ENCODE measurements around the gene ZNF304. TPM values are rescaled to one million over a fixed set of nuclear protein-coding genes. Genes with fewer than 3 reads are reported as not detected.

The ZNF304 gene
- total RNA-seq, 1 experiment from 2014 or later = 11.4 TPM

DNA sequence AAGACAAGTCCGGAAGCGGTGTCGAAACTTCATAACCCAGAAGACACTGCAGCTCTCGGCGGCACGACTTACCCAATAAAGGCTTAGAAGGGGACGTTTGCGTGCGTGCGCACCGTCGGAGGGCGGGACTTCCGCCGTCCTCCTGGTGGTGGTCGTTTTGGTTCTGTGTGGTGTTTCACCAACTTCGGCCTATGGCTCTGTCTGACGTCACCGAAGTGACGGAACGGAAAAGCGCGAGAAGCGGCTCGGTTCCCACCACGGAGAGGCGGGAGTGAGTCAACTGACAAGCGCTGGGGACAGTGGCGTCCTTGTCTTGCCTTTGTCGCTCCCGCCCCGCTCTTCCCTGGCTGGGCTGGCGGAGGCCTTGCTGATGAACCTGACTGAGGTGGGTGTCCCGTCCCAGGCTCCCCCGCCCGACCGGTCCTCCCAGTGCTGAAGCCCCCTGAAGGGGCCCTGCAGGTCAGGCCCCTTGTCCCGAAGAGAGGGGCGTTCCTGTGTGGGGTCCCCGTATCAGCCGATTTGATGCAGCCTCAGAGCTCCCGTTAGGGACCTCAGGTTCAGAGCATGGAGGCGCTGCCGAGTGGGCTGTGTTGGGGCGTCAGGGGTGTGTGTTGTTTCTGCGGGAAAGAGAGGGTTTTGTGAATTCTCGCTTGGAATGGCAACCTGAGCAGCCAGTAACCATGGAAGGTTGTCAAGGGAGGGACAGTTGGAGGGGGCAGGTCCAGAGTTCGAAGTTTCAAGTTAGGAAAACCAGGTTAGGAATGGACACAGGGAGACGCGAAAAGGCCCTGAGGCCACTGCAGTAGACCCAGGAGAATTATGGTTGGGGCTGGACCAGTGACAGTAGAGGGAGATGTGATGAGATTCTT lies 38.9 kb downstream of the ZNF304 start, which contains the start of gene ZNF548:
Gene ZNF548, plus strand, starts transcription at position 125 of the 869 bp plus-strand sequence. Its CDS starts 246 bp downstream, at position 371.
- Histone ChIP-seq H3K4me2 (peak within 1 kb of the TSS; percentile 74), H3K79me2 (ENCODE audit: low read depth) (peaks cover 33% of the 10 kb centered on the region), H4K20me1 (ENCODE audit: insufficient read depth) (no peaks in the 10 kb centered on the region), H3F3A (ENCODE audit: insufficient read depth, low read depth) (peaks cover 13% of the 10 kb centered on the region; the same call in 1 of the 2 replicates), H2AFZ (peak within 1 kb of the TSS; percentile 87), H3K4me1 (replicated peaks; ENCODE audit: insufficient read depth) (peaks cover 15% of the 10 kb centered on the region), H3K36me3 (ENCODE audit: low read depth) (peaks cover 3% of the 10 kb centered on the region; the same call in 1 of the 2 replicates), H3K27ac (peak within 1 kb of the TSS; percentile 28), H3K9me2 (ENCODE audit: insufficient read depth) (no peaks in the 10 kb centered on the region), H3K27me3 (ENCODE audit: insufficient read depth, low read depth) (no peaks in the 10 kb centered on the region), H3K4me3 (peak within 1 kb of the TSS; percentile 66), H3K9me3 (ENCODE audit: insufficient read depth, low read depth) (peaks cover 8% of the 10 kb centered on the region; the same call in 1 of the 2 replicates)
- intact Hi-C loops (cut with micrococcal nuclease; ENCODE audit: unreplicated experiment) = loop anchor here (1.0 to 2.0 kb wide), 3 partner anchors 27 to 150 kb away; partner anchors contain the start of genes TRAPPC2B, ZNF547, ZNF749 and ZNF805
- ChIA-PET CTCF (interaction anchor here (0.6 kb wide), 1 partner anchor 26 kb away, joined by 3 read pairs; the partner anchor contains the start of genes TRAPPC2B and ZNF547), POLR2A (ENCODE audit: unreplicated experiment) (interaction anchor here (0.5 to 0.7 kb wide), 6 partner anchors 39 to 1313 kb away, joined by 3 to 7 read pairs (median 4); partner anchors contain the start of gene ZNF304)
- BruUV-seq (replicated peaks) = TSS peak; percentile 59
- peak; percentile 95 to 97 for DNase-seq
- TF ChIP-seq CTCF (conservative IDR thresholded peaks at IDR 0.05) (no peak), EZH2 (IDR thresholded peaks at IDR 0.05; ENCODE audit: low read depth) (no peak)

- TF ChIP-seq CTCF (conservative IDR thresholded peaks at IDR 0.05) (no peak), EZH2 (IDR thresholded peaks at IDR 0.05; ENCODE audit: low read depth) (no peak)
- peaks cover 19% of the 10 kb centered on the region for H3K9me3 ChIP-seq (ENCODE audit: insufficient read depth, low read depth)
- no peak overlapping the region for H3K27ac ChIP-seq
- intact Hi-C loops (cut with micrococcal nuclease; ENCODE audit: unreplicated experiment) = no loop called here
- no peak for DNase-seq
- H3K27me3 ChIP-seq (ENCODE audit: insufficient read depth, low read depth) = no peaks in the 10 kb centered on the region
- no peak overlapping the region for H3K4me2 ChIP-seq
- H4K20me1 ChIP-seq (ENCODE audit: insufficient read depth) = no peaks in the 10 kb centered on the region
- H3K4me1 ChIP-seq (replicated peaks; ENCODE audit: insufficient read depth) = peaks cover 6% of the 10 kb centered on the region
- H3K9me2 ChIP-seq (ENCODE audit: insufficient read depth) = no peaks in the 10 kb centered on the region
- peaks cover 25% of the 10 kb centered on the region for H3K79me2 ChIP-seq (ENCODE audit: low read depth)
- ChIA-PET CTCF (no interaction called here), POLR2A (ENCODE audit: unreplicated experiment) (no interaction called here)
- H3K36me3 ChIP-seq (ENCODE audit: low read depth) = peaks cover 36% of the 10 kb centered on the region
- H2AFZ ChIP-seq = no peak overlapping the region
- no TSS peak for BruUV-seq (replicated peaks)
- 0 out of 2 replicates have a peak, but pooled peaks cover under 1% of the 10 kb centered on the region for H3F3A ChIP-seq (ENCODE audit: insufficient read depth, low read depth)
- no peak overlapping the region for H3K4me3 ChIP-seq
Measured at GRCh38 chr19:57395710-57396109, 44.6 kb downstream of the ZNF304 start.

DNA sequence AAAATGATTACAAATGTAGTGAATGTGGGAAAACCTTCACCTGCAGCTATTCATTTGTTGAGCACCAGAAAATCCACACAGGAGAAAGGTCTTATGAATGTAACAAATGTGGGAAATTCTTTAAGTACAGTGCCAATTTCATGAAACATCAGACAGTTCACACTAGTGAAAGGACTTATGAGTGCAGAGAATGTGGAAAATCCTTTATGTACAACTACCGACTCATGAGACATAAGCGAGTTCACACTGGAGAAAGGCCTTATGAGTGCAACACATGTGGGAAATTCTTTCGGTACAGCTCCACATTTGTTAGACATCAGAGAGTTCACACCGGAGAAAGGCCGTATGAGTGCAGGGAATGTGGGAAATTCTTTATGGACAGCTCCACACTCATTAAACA lies 47.8 kb downstream of the ZNF304 start:
- Histone ChIP-seq H2AFZ (no peak overlapping the region), H3K27ac (no peak overlapping the region), H4K20me1 (ENCODE audit: insufficient read depth) (no peaks in the 10 kb centered on the region), H3K4me2 (no peak overlapping the region), H3K36me3 (ENCODE audit: low read depth) (peaks cover 36% of the 10 kb centered on the region), H3K9me3 (ENCODE audit: insufficient read depth, low read depth) (peaks cover 11% of the 10 kb centered on the region), H3K27me3 (ENCODE audit: insufficient read depth, low read depth) (no peaks in the 10 kb centered on the region), H3F3A (ENCODE audit: insufficient read depth, low read depth) (no peaks in the 10 kb centered on the region), H3K9me2 (ENCODE audit: insufficient read depth) (no peaks in the 10 kb centered on the region), H3K4me3 (no peak overlapping the region), H3K4me1 (replicated peaks; ENCODE audit: insufficient read depth) (no peaks in the 10 kb centered on the region), H3K79me2 (ENCODE audit: low read depth) (no peaks in the 10 kb centered on the region)
- ChIA-PET POLR2A (ENCODE audit: unreplicated experiment) (no interaction called here), CTCF (no interaction called here)
- TF ChIP-seq EZH2 (IDR thresholded peaks at IDR 0.05; ENCODE audit: low read depth) (no peak), CTCF (conservative IDR thresholded peaks at IDR 0.05) (no peak)
- no peak for DNase-seq
- intact Hi-C loops (cut with micrococcal nuclease; ENCODE audit: unreplicated experiment) = no loop called here
- BruUV-seq (replicated peaks) = no TSS peak
